OCI-LY1 (cell line): Measurements from ENCODE around the gene SLC9A8.

Source experiments
- EZH2 ChIP-seq: fragments of 200-600 bp; sonication (generic), shearing (Covaris generic); IDR thresholded peaks from 2 replicates; pipeline ENCODE4 v1.8.0; 2017; ENCODE audit warnings: borderline replicate concordance, mixed run types, mild to moderate bottlenecking, antibody characterized with exemption, low read length, moderate library complexity, mixed read lengths
- TF ChIP-seq, protein P1 (sequence below): fragments of 200-600 bp; sonication (generic), shearing (Covaris generic); IDR thresholded peaks from 2 replicates; pipeline ENCODE4 v1.5.1; 2017; ENCODE audit warnings: mild to moderate bottlenecking, antibody characterized with exemption, low read length, moderate library complexity, mixed read lengths

DNA sequence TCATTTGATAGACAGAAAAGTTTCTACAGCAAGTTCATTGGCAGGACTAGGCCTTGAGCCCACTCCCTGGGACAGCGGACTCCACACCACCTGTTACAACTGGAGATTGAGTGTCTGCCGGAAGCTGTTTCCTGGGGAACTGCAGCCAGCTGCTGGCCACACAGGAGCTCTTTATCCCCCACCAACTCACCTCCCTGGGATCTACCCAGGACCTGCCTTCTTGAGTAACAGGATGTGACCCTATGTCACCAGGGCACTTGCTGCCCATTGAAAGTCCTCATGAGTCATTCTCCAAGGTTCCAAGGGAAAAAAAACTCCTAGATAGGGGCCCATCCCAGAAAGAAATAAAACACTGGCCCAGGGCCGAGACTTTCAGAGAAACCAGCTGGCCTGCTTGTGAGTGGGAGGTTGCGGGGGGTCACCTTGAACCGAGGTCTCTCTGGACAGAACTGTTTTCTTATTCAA, 37.4 kb upstream of the SLC9A8 start:
- TF ChIP-seq, protein P1, sequence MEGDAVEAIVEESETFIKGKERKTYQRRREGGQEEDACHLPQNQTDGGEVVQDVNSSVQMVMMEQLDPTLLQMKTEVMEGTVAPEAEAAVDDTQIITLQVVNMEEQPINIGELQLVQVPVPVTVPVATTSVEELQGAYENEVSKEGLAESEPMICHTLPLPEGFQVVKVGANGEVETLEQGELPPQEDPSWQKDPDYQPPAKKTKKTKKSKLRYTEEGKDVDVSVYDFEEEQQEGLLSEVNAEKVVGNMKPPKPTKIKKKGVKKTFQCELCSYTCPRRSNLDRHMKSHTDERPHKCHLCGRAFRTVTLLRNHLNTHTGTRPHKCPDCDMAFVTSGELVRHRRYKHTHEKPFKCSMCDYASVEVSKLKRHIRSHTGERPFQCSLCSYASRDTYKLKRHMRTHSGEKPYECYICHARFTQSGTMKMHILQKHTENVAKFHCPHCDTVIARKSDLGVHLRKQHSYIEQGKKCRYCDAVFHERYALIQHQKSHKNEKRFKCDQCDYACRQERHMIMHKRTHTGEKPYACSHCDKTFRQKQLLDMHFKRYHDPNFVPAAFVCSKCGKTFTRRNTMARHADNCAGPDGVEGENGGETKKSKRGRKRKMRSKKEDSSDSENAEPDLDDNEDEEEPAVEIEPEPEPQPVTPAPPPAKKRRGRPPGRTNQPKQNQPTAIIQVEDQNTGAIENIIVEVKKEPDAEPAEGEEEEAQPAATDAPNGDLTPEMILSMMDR: no peak
- no peak for TF ChIP-seq EZH2
